HCT116 (cell line): Measurements from ENCODE around the gene ERCC5. TPM values are rescaled to one million over a fixed set of nuclear protein-coding genes. Genes with fewer than 3 reads are reported as not detected.

Source experiments
- ATAC-seq: fragments of 200-7000 bp; cut with Tn5 transposase; 2 replicates; pipeline ENCODE4 v1.9.1; 2020; ENCODE audit warnings: mild to moderate bottlenecking, moderate library complexity
- BruUV-seq: library from RNA; stranded (reverse); fragments of 400-500 nt; replicated peaks from 2 replicates; lab custom pipeline; 2021; lab: Mats Ljungman, UMichigan
- CTCF ChIA-PET: fragments of 300-600 bp; sonication (Branson Sonifier 250); formaldehyde crosslinking; loops from one replicate; lab custom pipeline; 2021; ENCODE audit warnings: antibody characterized with exemption; lab: Charles Lee
- POLR2A ChIA-PET: fragments of 300-600, 350-600 bp; sonication (Branson Sonifier 250); formaldehyde crosslinking; loops from one replicate; lab custom pipeline; 2021; ENCODE audit warnings: antibody characterized with exemption; lab: Charles Lee
- RAD21 ChIA-PET, 2 experiments: fragments of 300-600 bp; sonication (Branson Sonifier 250); formaldehyde crosslinking; loops; one replicate each; lab custom pipeline; 2023; ENCODE audit warnings: low total read pairs in 2 of 2; ENCODE audit not compliant: uncharacterized antibody in 2 of 2, unreplicated experiment in 2 of 2, low non-redundant PET in 1 of 2; lab: Charles Lee
- DNase-seq: peaks from one replicate; pipeline ENCODE4 v3.0.0-alpha.2; 2010; ENCODE audit warnings: low read depth, low spot score
- H2AFZ ChIP-seq: fragments of 200-600 bp; shearing (Covaris generic), sonication (generic); 2 replicates; pipeline ENCODE4 v1.6.1; 2017; ENCODE audit warnings: low read depth, mixed run types, mixed read lengths, antibody characterized with exemption, low read length; ENCODE audit not compliant: poor library complexity, severe bottlenecking
- H3K27ac ChIP-seq: 2 replicates; pipeline ENCODE4 v1.5.1; 2012; ENCODE audit warnings: low read depth, low read length
- H3K27me3 ChIP-seq: fragments of 200-600 bp; sonication (generic); 2 replicates; pipeline ENCODE4 v1.6.1; 2016; ENCODE audit warnings: mixed run types, low read length, mixed read lengths; ENCODE audit not compliant: insufficient read depth
- H3K36me3 ChIP-seq, 2 experiments: fragments of 200-500 bp in 1 of 2; fragments of 200-600 bp in 1 of 2; sonication (Bioruptor generic) in 1 of 2; sonication (generic) in 1 of 2; 2 replicates each; pipeline versions ENCODE4 v1.5.1 to v1.6.1; 2014 to 2016; ENCODE audit warnings: low read length in 2 of 2, inconsistent platforms in 1 of 2, mixed read lengths in 1 of 2, mixed run types in 1 of 2; ENCODE audit not compliant: insufficient read depth in 2 of 2, control insufficient read depth in 1 of 2
- H3K4me1 ChIP-seq, 2 experiments: fragments of 200-600 bp in 1 of 2; sonication (generic) in 1 of 2; 2 replicates each; pipeline versions ENCODE4 v1.5.1 to v1.6.1; 2012 to 2017; ENCODE audit warnings: low read length in 2 of 2, inconsistent platforms in 1 of 2, mild to moderate bottlenecking in 1 of 2, mixed read lengths in 1 of 2, mixed run types in 1 of 2, moderate library complexity in 1 of 2; ENCODE audit not compliant: insufficient read depth in 2 of 2, control insufficient read depth in 1 of 2
- H3K4me2 ChIP-seq: fragments of 200-600 bp; sonication (generic); 2 replicates; pipeline ENCODE4 v1.6.1; 2017; ENCODE audit warnings: mixed run types, low read length, mixed read lengths
- H3K4me3 ChIP-seq, 2 experiments: fragments of 200-600 bp in 1 of 2; sonication (generic) in 1 of 2; replicated peaks in 1 of 2; 2 replicates each; pipeline ENCODE4 v1.5.1; 2011 to 2016; ENCODE audit warnings: low read length in 2 of 2, control low read depth in 1 of 2, low read depth in 1 of 2, mild to moderate bottlenecking in 1 of 2, mixed read lengths in 1 of 2, mixed run types in 1 of 2
- H3K79me2 ChIP-seq: fragments of 200-600 bp; sonication (generic); 2 replicates; pipeline ENCODE4 v1.6.1; 2017; ENCODE audit warnings: mild to moderate bottlenecking, mixed run types, low read length, moderate library complexity, mixed read lengths; ENCODE audit not compliant: insufficient read depth
- H3K9ac ChIP-seq: fragments of 200-600 bp; sonication (generic); 2 replicates; pipeline ENCODE4 v1.6.1; 2016; ENCODE audit warnings: low read length, mixed read lengths
- H3K9me2 ChIP-seq: fragments of 200-600 bp; sonication (generic), shearing (Covaris generic); 2 replicates; pipeline ENCODE4 v1.6.1; 2017; ENCODE audit warnings: mixed run types, mild to moderate bottlenecking, moderate library complexity; ENCODE audit not compliant: insufficient read depth
- H3K9me3 ChIP-seq, 2 experiments: fragments of 200-500 bp in 1 of 2; fragments of 200-600 bp in 1 of 2; sonication (Bioruptor generic) in 1 of 2; sonication (generic) in 1 of 2; 2 replicates each; pipeline ENCODE4 v1.6.1; 2014 to 2017; ENCODE audit warnings: low read length in 2 of 2, mixed read lengths in 2 of 2, inconsistent platforms in 1 of 2, low read depth in 1 of 2, mild to moderate bottlenecking in 1 of 2, mixed run types in 1 of 2, moderate library complexity in 1 of 2; ENCODE audit not compliant: control insufficient read depth in 1 of 2, insufficient read depth in 1 of 2
- H4K20me1 ChIP-seq: fragments of 200-600 bp; sonication (generic), shearing (Covaris generic); 2 replicates; pipeline ENCODE4 v1.6.1; 2017; ENCODE audit warnings: mixed run types, mild to moderate bottlenecking, moderate library complexity; ENCODE audit not compliant: insufficient read depth
- CBX3 ChIP-seq: IDR thresholded peaks from 2 replicates; pipeline ENCODE4 v1.6.1; 2012; ENCODE audit warnings: low read depth
- EGR1 ChIP-seq: IDR thresholded peaks from 2 replicates; pipeline ENCODE4 v1.6.1; 2012; ENCODE audit warnings: low read depth
- ELF1 ChIP-seq: IDR thresholded peaks from 2 replicates; pipeline ENCODE4 v1.6.1; 2012; ENCODE audit warnings: low read depth, borderline replicate concordance
- EZH2 ChIP-seq: fragments of 200-600 bp; sonication (generic); IDR thresholded peaks from 2 replicates; pipeline ENCODE4 v1.6.1; 2017; ENCODE audit warnings: antibody characterized with exemption, mixed run types
- EZH2phosphoT487 ChIP-seq: fragments of 200-600 bp; IDR thresholded peaks from 2 replicates; pipeline ENCODE4 v1.6.1; 2018; ENCODE audit warnings: antibody characterized with exemption, borderline replicate concordance
- FOSL1 ChIP-seq: IDR thresholded peaks from 2 replicates; pipeline ENCODE4 v1.6.1; 2012; ENCODE audit warnings: low read depth
- JUND ChIP-seq: IDR thresholded peaks from 2 replicates; pipeline ENCODE4 v1.6.1; 2012
- MAX ChIP-seq: IDR thresholded peaks from 2 replicates; pipeline ENCODE4 v1.6.1; 2012
- POLR2A ChIP-seq: IDR thresholded peaks from 2 replicates; pipeline ENCODE4 v1.7.0; 2011; ENCODE audit warnings: borderline replicate concordance; ENCODE audit not compliant: insufficient read depth, insufficient read length; ENCODE audit errors: extremely low read depth
- POLR2AphosphoS5 ChIP-seq: IDR thresholded peaks from 2 replicates; pipeline ENCODE4 v1.6.1; 2011; ENCODE audit warnings: mild to moderate bottlenecking, low read depth, low read length, moderate library complexity
- RAD21 ChIP-seq: IDR thresholded peaks from 2 replicates; pipeline ENCODE4 v1.6.1; 2012; ENCODE audit warnings: low read depth, mild to moderate bottlenecking
- REST ChIP-seq: IDR thresholded peaks from 2 replicates; pipeline ENCODE4 v1.6.1; 2012; ENCODE audit warnings: low read depth
- SIN3A ChIP-seq: IDR thresholded peaks from 2 replicates; pipeline ENCODE4 v1.6.1; 2012; ENCODE audit warnings: low read depth
- SP1 ChIP-seq: IDR thresholded peaks from 2 replicates; pipeline ENCODE4 v1.6.1; 2012; ENCODE audit warnings: low read depth
- SRF ChIP-seq: IDR thresholded peaks from 2 replicates; pipeline ENCODE4 v1.6.1; 2012; ENCODE audit warnings: low read depth
- TCF7L2 ChIP-seq: IDR thresholded peaks from 2 replicates; pipeline ENCODE4 v1.7.0; 2011; ENCODE audit warnings: borderline replicate concordance, inconsistent platforms; ENCODE audit not compliant: insufficient read depth, insufficient read length; ENCODE audit errors: extremely low read depth
- YY1 ChIP-seq: IDR thresholded peaks from 2 replicates; pipeline ENCODE4 v1.6.1; 2011; ENCODE audit warnings: low read length, low read depth, moderate library complexity, mild to moderate bottlenecking; ENCODE audit not compliant: insufficient replicate concordance; ENCODE audit errors: extremely low read depth
- ZBTB33 ChIP-seq: IDR thresholded peaks from 2 replicates; pipeline ENCODE4 v1.6.1; 2011; ENCODE audit warnings: mild to moderate bottlenecking, low read length, moderate library complexity; ENCODE audit not compliant: insufficient replicate concordance; ENCODE audit errors: extremely low read depth
- ZFX ChIP-seq: fragments of 450-650 bp; IDR thresholded peaks from 2 replicates; pipeline ENCODE4 v1.6.1; 2017
- ZNF274 ChIP-seq: fragments of 200-500 bp; sonication (Bioruptor generic); IDR thresholded peaks from 2 replicates; pipeline ENCODE4 v1.6.1; 2014; ENCODE audit warnings: mild to moderate bottlenecking, low read depth, low read length, inconsistent platforms
- intact Hi-C: fragments of 100-400 bp; cut with micrococcal nuclease; formaldehyde crosslinking; loops from 2 replicates; pipeline ENCODE4 v1.10.0; 2022
- total RNA-seq: library from RNA; stranded (reverse); gene quantifications from one replicate; pipeline ENCODE4 v1.2.1, GENCODE V29; 2021; ENCODE audit not compliant: unreplicated experiment

Gene ERCC5
- total RNA-seq, 1 experiment from 2014 or later = 25.6 TPM

GRCh38 chr13:102816708-102817107 is 29.1 kb upstream of the ERCC5 start:
- DNase-seq = no peak
- RAD21 ChIA-PET = no interaction called here
- no peak for ATAC-seq
- Histone ChIP-seq H3K9me3 (no peaks in the 10 kb centered on the region), H3K27ac (no peak overlapping the region), H2AFZ (no peak overlapping the region), H3K4me3 (no peak overlapping the region), H3K79me2 (peaks cover 11% of the 10 kb centered on the region), H3K9me2 (no peaks in the 10 kb centered on the region), H3K9ac (no peak overlapping the region), H3K36me3 (peaks cover 2 to 4% of the 10 kb centered on the region in 2 experiments; a peak in 2 of 4 replicates), H4K20me1 (no peaks in the 10 kb centered on the region), H3K4me1 (no peaks in the 10 kb centered on the region), H3K27me3 (no peaks in the 10 kb centered on the region), H3K4me2 (no peak overlapping the region)
- POLR2A ChIA-PET = no interaction called here
- BruUV-seq = no TSS peak
- CTCF ChIA-PET = no interaction called here
- intact Hi-C loops = no loop called here
- TF ChIP-seq YY1 (no peak), POLR2A (no peak), REST (no peak), SIN3A (no peak), MAX (no peak), POLR2AphosphoS5 (no peak), FOSL1 (no peak), EZH2phosphoT487 (no peak), ELF1 (no peak), EGR1 (no peak), EZH2 (no peak), CBX3 (no peak), ZNF274 (no peak), RAD21 (no peak), ZFX (no peak), ZBTB33 (no peak), SRF (no peak), TCF7L2 (no peak), JUND (no peak), SP1 (no peak)
